HG03575 (cell line): ENCODE measurements around the gene PDE10A.
"Not testable (repeated sequence)": the region's sequence is repeated elsewhere in the genome, so short reads cannot be mapped to it uniquely, and the experiment has no call there.

Experiments used
- ATAC-seq: cut with Tn5 transposase; IDR thresholded peaks from one replicate; pipeline ENCODE4 v1.9.1; 2021; ENCODE audit not compliant: unreplicated experiment, insufficient number of reproducible peaks, low FRiP score; ENCODE audit errors: extremely low read depth

The PDE10A gene

GRCh38 chr6:165605182-165605875 is 57.7 kb downstream of the PDE10A start:
- no peak for ATAC-seq

DNA sequence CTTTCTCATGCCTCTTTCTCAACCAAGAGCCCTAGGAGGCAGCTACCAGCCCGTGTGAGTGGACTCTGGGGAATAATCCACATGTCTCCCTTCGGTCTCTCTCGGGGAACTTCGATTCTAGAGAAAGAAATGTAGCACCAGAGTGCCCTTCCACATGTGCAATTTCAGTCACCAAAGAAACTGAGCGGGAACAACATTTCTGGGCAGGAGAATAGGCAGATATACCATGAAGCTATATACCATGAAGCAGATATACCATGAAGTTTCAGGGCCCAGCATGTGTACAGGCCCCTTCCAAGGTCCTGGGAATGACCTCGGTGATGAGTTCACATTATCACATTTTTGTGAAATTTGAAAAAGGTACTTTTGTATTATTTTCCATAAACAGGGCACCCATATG is 60.8 kb downstream of the PDE10A start:
- no peak for ATAC-seq

DNA sequence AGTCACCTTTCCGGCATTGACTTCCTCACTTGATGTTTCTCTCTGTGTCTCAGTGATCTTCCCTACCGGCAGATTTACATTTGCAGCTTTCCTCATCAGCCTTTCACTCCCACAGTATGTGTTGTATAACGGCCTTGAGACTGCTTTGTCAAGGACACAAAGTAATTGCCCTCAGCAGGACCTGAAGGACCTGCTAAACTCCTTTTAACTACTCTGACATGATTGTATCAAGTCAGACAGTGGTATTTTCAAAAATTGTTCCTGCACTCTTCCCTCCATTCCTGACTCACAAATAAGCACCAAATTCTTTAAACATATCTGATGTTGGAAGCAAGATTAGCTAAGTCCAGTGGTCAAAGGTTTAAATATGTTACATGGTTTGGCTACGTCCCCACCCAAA is 62.4 kb downstream of the PDE10A start:
- ATAC-seq, result no peak

DNA sequence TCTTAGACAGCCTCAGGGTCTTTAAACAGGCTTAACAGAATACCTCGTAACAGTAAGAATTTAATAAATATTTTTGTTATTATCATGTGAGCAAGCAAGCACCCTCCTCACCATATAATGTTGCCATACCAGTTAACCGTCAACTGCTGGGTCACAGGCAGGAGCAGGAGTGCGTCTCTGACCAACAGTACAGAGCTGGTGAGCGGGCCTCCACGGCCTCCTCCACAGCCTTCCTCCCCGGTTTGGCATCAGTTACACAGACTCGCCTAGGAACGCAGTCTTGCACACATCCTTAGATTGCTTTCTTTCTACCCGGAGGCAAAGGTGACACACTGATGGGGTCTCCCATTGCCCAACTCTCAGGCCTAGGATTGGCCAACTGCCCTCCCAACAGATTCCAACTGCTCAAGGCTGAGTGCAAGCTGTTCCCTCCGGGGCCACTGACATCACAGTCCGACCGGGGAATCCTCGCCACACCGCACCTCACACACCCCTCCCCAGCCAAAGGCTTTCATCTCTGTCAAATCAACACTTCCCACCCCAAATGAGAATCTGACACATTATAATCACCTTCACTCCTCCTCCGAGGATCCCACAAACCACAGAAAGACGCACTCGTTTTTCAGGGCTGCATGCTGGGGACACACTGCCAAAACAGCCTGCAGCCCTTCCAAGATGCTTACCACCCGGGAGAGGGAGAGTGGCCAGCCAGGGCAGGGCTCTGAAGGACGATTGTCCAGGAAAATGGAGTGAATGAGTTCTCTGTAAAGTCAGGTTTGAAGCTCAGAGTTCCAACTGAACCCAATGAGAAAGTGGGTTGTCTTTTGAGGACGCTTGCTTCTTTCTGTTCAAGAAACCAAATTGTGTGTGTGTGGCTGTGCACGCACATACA is 63.2 kb downstream of the PDE10A start:
- no peak for ATAC-seq

DNA sequence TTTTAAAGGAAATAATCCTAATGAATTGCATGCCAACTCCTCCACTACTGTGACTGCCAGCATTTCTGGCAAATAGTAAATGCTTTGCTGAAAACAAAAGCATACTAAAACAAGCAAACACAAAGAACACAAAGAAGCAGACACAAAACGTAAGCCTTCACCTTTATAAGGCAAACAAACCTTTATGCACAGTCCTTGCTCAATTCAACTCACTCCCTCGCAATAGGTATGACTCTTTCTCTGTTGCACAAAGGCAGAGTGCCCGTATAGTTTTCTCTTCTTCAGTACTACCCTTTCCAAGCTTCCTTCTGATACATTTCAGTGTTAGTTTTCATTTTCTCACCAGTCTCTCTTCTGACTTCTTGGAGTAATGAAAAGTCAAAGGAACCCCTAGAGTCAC is 63.9 kb downstream of the PDE10A start:
- ATAC-seq, result no peak

- no peak for ATAC-seq
Observed at GRCh38 chr6:165597821-165598220, 65.2 kb downstream of the PDE10A start.

GRCh38 chr6:165594584-165595333 is 68.3 kb downstream of the PDE10A start:
- ATAC-seq, result no peak

DNA sequence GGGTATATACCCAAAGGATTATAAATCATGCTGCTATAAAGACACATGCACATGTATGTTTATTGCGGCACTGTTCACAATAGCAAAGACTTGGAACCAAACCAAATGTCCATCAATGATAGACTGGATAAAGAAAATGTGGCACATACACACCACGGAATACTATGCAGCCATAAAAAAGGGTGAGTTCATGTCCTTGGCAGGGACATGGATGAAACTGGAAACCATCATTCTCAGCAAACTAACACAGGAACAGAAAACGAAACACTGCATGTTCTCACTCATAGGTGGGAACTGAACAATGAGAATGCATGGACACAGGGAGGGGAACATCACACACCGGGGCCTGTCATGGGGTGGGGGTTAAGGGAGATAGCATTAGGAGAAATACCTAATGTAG is 70.1 kb downstream of the PDE10A start:
- ATAC-seq, result not testable (repeated sequence)

- no peak for ATAC-seq
Observed at GRCh38 chr6:165588515-165588914, 74.5 kb downstream of the PDE10A start.

GRCh38 chr6:165587206-165587605 is 75.8 kb downstream of the PDE10A start:
- no peak for ATAC-seq

- ATAC-seq, result no peak
Observed at GRCh38 chr6:165586706-165587105, 76.3 kb downstream of the PDE10A start.

DNA sequence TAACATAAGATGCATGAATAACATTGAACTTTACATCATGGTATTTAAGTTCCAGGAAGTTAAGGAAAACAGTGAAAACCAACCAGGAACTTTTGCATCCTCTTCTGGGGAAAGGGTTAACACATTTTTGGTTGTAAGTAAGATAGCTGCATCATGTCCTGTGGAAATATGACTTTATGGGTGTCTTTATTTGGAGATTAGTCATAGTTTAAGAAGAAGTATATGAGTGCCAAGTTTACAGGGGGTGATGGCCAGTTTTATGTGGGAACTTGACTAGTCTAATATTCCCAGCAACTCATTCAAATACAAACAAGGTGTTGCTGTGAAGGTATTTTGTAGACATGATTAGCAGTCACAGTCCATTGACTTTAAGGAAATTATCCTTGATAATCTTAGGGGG is 78.0 kb downstream of the PDE10A start:
- no peak for ATAC-seq

DNA sequence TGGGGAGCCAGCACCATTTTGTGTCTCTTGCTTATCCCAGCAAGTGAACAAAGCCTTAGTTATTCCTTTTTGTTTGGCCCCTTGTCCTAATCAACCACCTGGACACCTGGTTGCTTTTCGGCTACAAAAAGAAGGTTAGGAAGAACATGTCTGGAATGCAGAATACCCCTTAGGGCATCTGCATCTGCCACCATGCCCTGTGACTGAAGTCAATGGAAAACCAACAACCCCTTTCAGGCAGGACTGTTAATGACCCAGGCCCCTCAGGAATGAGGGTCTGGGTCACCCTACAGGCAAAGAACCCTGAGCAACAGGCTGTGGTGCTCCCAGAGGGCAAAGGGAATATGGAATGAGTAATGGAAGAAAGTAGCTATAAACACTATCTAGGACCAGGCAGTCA is 78.5 kb downstream of the PDE10A start:
- ATAC-seq, result no peak

- ATAC-seq, result no peak
Observed at GRCh38 chr6:165581678-165582077, 81.4 kb downstream of the PDE10A start.

- ATAC-seq, result no peak
Observed at GRCh38 chr6:165580136-165580535, 82.9 kb downstream of the PDE10A start.

DNA sequence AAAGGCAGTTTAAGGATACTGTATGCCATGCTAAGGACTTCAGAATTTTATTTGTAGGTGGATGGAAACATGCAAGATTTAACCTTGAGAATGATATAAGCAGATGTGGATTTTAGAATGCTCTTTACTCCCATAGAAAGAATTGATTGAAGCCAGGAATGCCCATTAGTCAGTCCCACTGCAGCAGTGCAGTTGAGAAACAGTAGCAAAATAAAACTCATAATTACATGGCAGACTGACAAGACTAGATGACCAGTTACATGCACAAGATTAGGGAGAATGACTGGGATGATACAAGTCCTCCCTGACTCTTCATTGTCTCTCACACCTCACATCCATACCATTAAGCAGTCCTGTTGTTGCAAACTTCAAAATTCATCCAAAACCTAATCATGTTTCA is 83.9 kb downstream of the PDE10A start:
- ATAC-seq, result no peak

GRCh38 chr6:165577556-165577955 is 85.5 kb downstream of the PDE10A start:
- ATAC-seq, result no peak

- ATAC-seq, result no peak
Observed at GRCh38 chr6:165575158-165575549, 87.9 kb downstream of the PDE10A start.

DNA sequence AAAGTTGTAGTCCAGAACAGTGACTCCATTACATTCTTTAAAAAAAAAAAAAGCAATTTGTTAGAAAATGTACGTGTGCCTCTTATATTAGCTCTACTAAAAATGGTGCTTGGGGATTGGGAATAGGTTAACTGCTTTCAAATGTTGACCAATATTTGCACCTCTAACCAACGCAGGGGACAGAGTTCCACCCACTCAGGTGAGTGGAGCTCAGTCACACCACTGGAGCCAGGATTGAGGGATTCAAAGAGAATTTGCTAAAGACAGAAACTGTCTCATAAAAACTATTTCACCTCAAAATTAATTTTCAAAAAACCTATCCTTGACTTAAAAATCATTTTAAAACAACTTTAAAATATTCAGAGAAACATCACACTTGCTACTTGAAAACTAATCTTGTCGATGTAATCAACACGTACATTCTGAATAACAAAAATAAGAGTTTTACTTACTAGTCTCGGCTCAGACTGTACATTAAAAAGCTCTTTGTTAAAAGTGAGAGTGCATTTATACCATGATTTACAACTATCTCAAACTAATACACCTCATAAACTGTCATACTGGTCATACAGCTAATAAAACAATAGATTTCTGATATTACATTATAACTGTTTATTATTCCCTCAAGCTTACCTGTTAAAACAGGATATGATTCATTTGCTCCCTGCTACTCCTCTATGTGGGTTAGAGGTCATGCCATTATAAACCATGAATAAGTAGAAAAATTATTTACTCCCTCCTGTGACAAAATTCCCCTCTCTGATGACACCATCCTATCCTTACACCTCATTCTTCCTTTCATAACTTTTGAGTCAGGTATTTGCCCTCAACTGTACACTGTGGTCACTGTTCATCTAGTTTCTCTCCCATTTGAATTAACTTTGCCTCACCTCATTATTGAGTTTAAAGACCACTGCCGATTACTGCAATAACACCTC is 88.6 kb downstream of the PDE10A start:
- ATAC-seq, result no peak
